Liver (tissue), 3 donors: Measurements from ENCODE around the gene APOL2.

Source experiments
- CTCF ChIP-seq: fragments of 150-350 bp; IDR thresholded peaks from 2 replicates; pipeline ENCODE4 v1.5.1; 2017; ENCODE audit warnings: improper control_type of control experiment, low read depth, low read length; ENCODE audit not compliant: missing input control
- FOXA1 ChIP-seq: IDR thresholded peaks from 2 replicates; pipeline ENCODE4 v1.6.1; 2016; ENCODE audit warnings: antibody characterized with exemption
- RAD21 ChIP-seq, 2 donors: IDR thresholded peaks; 2 replicates each; pipeline ENCODE4 v1.6.1; 2016; ENCODE audit warnings: antibody characterized with exemption in 2 of 2, mild to moderate bottlenecking in 2 of 2
- REST ChIP-seq: IDR thresholded peaks from 2 replicates; pipeline ENCODE4 v1.6.1; 2016; ENCODE audit warnings: antibody characterized with exemption, mild to moderate bottlenecking
- donor health status: healthy.
- donor health status: healthy.

- TF ChIP-seq CTCF (no peak), REST (no peak), FOXA1 (no peak), RAD21 (IDR thresholded peaks at IDR 0.05) (no peak)
Observed at GRCh38 chr22:36197514-36198146, 41.7 kb downstream of the APOL2 start.
